ENCODE data around the gene BMI1.

DNA sequence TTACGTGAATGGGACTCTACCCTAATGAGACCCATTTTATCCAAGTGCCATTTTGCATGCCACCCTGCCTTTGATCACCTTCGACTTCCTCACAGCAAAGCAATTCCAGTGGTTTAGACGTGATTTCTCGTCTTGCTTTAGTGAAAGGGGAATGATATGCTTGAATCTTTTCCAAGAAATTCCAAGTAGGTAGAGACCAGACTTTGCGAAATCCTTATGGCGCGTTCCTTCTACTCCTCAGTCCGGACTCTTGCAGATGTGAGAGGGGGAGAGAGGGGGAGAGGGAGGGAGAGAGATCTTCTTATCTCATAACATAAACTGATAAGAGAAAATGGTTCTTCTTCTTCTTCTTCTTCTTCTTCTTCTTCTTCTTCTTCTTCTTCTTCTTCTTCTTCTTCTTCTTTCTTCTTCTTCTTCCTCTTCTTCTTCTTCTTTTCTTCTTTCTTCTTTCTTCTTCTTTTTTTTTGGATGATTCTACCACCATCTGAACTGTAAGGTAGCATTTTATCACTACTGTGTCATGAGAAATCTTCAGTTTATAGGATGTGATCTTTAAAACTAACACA lies 25.3 kb downstream of the BMI1 start:
- no peak for TF ChIP-seq POLR2A (IDR thresholded peaks at IDR 0.05)
- TF ChIP-seq, protein P1, sequence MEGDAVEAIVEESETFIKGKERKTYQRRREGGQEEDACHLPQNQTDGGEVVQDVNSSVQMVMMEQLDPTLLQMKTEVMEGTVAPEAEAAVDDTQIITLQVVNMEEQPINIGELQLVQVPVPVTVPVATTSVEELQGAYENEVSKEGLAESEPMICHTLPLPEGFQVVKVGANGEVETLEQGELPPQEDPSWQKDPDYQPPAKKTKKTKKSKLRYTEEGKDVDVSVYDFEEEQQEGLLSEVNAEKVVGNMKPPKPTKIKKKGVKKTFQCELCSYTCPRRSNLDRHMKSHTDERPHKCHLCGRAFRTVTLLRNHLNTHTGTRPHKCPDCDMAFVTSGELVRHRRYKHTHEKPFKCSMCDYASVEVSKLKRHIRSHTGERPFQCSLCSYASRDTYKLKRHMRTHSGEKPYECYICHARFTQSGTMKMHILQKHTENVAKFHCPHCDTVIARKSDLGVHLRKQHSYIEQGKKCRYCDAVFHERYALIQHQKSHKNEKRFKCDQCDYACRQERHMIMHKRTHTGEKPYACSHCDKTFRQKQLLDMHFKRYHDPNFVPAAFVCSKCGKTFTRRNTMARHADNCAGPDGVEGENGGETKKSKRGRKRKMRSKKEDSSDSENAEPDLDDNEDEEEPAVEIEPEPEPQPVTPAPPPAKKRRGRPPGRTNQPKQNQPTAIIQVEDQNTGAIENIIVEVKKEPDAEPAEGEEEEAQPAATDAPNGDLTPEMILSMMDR (IDR thresholded peaks at IDR 0.05): no peak
